ENCODE data around the gene PCBD2.
"Not testable (repeated sequence)": the region's sequence is repeated elsewhere in the genome, so short reads cannot be mapped to it uniquely, and the experiment has no call there.

The PCBD2 gene

GRCh38 chr5:134964359-134965270 is 59.7 kb downstream of the PCBD2 start:
- no peak for DNase-seq

GRCh38 chr5:134965271-134965825 is 60.4 kb downstream of the PCBD2 start:
- DNase-seq, result no peak

- no peak for DNase-seq
Observed at GRCh38 chr5:134967607-134968006, 62.7 kb downstream of the PCBD2 start, which contains the start of gene CATSPER3. TSS of gene CATSPER3 (plus strand) at chr5:134967907. CDS start at chr5:134967992, 85 bp downstream.

DNA sequence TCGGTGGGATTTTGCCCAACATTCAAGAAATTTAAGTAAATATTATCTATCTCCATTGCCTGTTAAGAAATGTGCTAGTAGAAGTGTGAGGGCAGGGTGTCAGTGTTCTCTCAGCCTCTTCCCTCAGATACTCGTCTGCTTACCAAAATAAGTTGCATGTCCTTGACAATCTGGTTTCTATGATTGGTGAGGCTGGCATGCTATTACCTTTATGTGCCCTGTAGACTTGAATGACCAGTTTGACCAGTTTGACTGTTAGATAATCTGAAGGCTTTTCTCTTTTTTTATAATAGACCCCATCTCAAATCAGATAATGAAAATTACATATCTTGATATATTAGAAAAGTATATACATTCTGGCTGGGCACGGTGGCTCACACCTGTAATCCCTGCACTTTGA is 63.1 kb downstream of the PCBD2 start:
- DNase-seq, result no peak

- no peak for DNase-seq
Observed at GRCh38 chr5:134969166-134969565, 64.2 kb downstream of the PCBD2 start.

DNA sequence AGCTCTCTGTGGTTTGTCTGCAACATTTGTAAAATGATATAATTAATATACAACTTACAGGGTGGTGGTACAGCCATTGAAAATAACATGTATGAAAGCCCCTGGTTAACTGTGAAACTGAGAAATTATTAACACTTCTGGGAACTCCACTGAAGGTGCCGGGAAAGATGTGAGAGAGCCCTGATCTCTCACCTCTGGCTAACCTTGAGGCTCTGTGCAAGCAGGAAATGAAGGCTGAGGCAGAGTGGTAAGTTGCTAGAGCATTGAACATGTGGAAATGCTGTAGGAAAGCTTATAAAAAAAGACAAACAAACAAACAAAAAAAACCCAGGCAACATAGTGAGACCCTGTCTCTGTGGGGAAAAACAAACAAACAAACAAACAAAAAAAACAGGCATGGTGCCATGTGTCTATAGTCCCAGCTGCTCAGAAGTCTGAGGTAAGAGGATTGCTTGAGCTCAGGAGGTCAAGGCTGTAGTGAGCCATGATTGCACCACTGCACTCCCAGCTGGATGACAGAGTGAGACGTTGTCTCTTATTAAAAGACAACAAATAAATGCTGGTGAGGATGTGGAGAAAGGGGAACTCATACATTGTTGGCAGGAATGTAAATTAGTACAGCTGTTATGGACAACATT is 70.3 kb downstream of the PCBD2 start:
- no peak for DNase-seq

DNA sequence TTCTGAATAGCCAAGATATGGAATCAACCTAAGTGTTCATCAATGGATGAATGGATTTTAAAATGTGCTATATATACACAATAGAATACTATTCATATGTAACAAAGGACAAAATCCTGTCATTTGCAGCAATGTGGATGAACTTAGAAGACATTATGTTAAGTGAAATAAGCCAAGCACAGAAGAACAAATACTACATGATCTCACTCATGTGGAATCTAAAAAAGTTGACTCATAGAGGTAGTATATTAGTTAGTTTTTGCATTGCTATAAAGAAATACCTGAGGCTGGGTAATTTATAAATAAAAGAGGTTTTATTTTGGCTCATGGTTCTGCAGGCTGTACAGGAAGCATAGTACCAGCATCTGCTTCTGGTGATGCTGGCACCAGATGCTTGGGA is 70.9 kb downstream of the PCBD2 start:
- DNase-seq, result no peak

- DNase-seq, result no peak
Observed at GRCh38 chr5:134976841-134977240, 71.9 kb downstream of the PCBD2 start.

DNA sequence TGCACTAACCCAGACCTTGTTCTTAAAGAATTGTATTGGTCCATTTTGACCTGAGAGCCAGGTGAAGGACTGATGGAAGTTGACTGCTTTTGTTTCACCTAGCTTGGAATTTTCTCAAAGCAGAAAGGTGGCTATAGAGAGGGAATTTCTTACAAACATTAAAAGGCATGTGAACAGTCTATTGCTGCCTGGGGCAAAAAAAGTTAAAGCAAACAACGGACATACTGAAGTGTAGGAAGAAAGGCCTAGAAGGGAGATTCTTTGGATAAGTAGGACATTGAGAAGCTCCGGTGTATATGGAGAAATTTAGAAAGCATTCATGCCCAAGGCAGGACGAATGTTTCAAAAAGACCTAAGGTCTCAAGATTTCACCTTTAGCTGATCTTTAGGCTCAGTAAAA is 74.5 kb downstream of the PCBD2 start:
- no peak for DNase-seq

GRCh38 chr5:134982230-134982629 is 77.3 kb downstream of the PCBD2 start:
- DNase-seq, result no peak

DNA sequence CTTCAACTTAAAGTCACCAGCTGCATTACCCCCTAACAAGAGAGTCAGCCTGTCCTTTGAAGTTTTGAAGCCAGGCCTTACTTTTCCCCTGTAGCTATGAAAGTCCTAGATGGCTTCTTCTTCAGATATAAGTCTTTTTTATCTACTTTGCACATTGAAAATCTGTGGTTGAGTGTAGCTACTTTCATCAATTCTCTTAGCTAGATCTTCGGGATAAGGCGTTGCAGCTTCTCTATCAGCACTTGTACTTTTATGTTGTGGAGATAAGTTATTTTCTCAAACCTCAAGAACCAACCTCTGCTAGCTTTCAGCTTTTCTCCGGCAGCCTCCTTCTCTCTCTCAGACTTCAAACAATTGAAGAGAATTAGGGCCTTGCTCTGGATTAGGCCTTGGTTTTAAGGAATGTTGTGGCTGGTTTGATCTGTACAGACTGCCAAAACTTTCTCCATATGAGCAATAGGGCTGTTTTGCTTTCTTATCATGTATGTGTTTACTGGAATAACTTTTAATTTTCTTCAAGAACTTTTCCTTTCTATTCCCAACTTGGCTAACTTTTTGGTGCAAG is 84.4 kb downstream of the PCBD2 start:
- no peak for DNase-seq

- DNase-seq, result not testable (repeated sequence)
Observed at GRCh38 chr5:134990183-134990582, 85.3 kb downstream of the PCBD2 start.

DNA sequence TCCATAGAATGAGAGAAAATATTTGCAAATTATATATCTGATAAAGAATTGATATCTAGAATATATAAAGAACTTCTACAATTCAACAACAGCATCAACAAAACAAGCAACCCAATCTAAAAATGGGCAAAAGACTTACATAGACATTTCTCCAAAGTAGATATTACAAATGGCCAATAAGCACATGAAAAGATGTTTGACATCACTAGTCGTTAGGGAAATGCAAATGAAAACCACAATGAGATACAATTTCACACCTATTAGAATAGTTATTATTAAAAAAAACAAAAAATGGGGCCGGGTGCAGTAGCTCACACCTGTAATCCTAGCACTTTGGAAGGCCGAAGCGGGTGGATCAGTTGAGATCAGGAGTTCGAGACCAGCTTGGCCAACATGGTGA is 87.2 kb downstream of the PCBD2 start:
- DNase-seq, result no peak

DNA sequence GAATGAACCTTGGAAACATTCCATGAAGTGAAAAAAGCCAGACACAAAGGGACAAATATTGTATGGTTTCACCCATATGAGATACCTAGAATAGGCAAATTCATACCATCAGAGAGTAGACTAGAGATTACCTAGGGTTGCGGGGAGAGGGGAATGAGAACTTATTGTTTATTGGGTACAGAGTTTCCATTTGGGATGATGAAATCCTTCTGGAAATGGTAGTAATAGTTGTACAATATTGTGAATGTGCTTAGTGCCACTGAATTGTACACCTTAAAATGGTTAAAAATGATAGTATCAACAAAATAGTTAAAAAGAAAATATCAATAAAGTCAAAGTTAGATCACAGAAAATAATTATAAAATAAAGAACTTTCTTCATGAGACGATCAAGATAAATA is 88.2 kb downstream of the PCBD2 start:
- no peak for DNase-seq

GRCh38 chr5:134994560-134995156 is 89.7 kb downstream of the PCBD2 start:
- no peak for DNase-seq

DNA sequence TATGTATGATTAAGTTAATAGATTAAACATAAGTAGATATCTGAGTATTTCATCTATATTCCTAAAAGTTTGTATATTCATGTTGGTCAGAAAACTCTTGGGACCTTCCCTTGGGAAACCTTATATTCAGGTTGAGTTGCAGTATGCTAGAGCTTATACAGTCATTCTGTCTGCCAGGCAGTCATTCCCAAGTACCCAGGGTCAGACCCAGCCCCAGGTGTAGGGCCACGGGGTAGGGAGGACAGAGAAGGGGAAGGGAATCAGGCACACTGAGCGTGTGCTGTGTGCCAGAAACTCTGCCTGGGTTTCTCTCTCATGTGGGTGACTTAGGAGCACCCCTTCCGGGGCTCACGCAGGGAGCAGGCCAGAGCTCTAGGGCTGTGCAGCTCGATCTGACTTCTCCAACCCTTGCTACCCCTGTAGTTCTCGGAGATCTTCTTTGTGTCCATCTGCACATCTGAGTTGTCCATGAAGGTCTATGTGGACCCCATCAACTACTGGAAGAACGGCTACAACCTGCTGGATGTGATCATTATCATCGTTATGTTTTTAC is 91.0 kb downstream of the PCBD2 start:
- DNase-seq, result no peak

DNA sequence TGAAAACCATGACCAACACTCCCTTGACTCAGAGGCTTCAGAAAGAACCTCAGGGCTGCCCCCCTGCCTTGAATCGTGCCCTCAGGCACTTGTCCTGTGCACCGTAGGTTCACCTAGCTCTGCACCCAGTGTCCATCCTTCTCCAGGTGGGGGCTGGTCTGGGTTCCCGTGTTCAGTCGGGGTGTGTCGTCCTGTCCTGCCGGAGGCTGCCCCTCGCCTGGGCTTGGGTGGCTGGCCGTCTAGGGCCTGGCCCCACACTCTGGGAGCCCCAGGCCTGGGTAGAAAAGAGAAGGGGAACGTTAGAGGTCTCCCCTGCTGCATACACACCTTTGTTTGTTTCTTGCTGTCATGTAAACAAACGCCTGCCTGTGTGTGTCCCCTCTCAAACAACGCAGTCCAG is 92.1 kb downstream of the PCBD2 start:
- DNase-seq, result no peak

- not testable (repeated sequence) for DNase-seq
Observed at GRCh38 chr5:134998068-134998467, 93.1 kb downstream of the PCBD2 start.

DNA sequence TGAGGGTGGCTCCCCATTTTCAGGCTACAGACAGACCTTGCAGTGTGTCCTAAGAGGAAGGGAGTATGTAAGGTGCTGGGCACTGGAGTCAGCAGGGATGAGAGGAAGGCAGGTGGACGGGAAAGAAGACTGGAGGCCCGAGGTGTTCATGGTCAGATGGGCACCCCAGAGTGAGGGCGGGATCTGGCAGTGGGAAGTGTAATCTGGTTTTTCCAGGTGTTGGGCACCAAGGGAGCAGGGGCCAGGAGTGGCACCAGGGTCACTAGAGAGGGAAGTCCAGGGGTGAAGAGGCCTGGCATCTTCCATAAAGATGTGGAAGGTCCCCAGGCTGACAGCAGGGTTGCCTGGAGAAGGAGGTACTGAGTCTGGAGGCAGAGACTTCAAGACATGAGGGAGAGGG is 99.4 kb downstream of the PCBD2 start:
- DNase-seq, result no peak

DNA sequence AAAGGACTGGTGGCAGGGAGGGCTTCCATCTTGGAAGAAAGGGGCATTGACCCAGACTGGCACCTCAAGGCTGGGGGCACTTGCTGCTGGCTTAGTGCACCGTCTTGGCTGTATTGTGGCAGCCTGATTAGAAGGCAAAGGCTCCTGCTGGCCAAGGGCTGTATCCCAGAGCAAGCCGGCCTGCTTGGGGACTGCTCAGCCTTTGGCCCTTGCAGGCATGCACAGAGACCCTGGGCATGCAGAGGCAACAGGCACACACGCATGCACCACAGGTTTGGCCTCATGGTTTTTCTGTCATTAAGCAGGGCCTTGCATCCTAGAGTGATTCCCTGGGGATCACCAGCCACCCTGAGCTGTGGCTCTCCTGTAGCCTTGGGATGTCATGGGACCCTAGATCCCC is 100.1 kb downstream of the PCBD2 start:
- DNase-seq, result no peak

- no peak for DNase-seq
Observed at GRCh38 chr5:135007305-135007704, 102.4 kb downstream of the PCBD2 start.

DNA sequence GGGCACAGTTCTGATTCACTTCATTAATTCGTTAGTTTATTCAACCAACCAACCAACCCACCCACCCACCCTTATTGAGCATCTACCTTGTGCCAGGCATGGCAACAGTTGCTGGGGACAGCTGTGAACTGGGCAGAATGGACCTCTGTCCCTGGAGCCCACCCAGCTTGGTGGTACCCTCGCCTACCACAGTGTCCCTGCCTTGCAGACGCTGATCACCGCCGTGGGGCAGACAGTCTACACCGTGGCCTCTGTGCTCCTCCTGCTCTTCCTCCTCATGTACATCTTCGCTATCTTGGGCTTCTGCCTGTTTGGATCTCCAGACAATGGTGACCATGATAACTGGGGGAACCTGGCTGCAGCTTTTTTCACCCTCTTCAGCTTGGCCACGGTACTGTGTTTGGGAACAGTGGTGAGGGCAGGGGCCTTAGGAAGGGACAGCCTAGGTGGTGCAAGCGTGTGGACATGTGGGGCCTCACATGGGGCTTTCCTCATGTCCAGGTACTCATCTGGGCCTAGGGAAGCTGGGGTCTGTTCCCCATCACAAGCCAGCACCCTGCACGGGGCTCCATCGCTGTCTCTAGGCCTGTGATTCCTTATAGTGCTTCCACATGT is 102.9 kb downstream of the PCBD2 start:
- no peak for DNase-seq
